ENCODE results near the gene ALOX5. TPM values are rescaled to one million over a fixed set of nuclear protein-coding genes. Genes with fewer than 3 reads are reported as not detected.

ALOX5 gene
- total and polyA plus RNA-seq, 2 experiments from 2014 or later = 3.7 to 5.4 TPM

GRCh38 chr10:45461034-45461433 lies 87.0 kb downstream of the ALOX5 start (continued):
- no peak for TF ChIP-seq ZNF462 (CRISPR knock-in tag; IDR thresholded peaks at IDR 0.05)
- no peak for TF ChIP-seq ETS1 (IDR thresholded peaks at IDR 0.05)
- TF ChIP-seq ZNF331 (CRISPR knock-in tag; IDR thresholded peaks at IDR 0.05; ENCODE audit: low read depth) = no peak
- no peak for TF ChIP-seq NANOG (IDR thresholded peaks at IDR 0.05; ENCODE audit: borderline replicate concordance)

- Mint-ChIP-seq H3K4me3 (no peak overlapping the region), H3K4me1 (peaks cover 6% of the 10 kb centered on the region; the same call in 2 of the 3 replicates), H3K27me3 (ENCODE audit: insufficient read depth, low read depth, poor library complexity) (peaks cover 5% of the 10 kb centered on the region), H3K9me3 (no peaks in the 10 kb centered on the region), H3K27ac (no peak overlapping the region), H3K36me3 (ENCODE audit: low read depth) (peaks cover 2% of the 10 kb centered on the region; the same call in 1 of the 3 replicates)
- H3K4me1 ChIP-seq (ENCODE audit: insufficient read depth) = no peaks in the 10 kb centered on the region
- H3K79me2 ChIP-seq (replicated peaks; ENCODE audit: insufficient read depth) = peaks cover 6% of the 10 kb centered on the region; the same call in 1 of the 2 replicates
- no peaks in the 10 kb centered on the region for H3K9me2 ChIP-seq (ENCODE audit: insufficient read depth)
- H3K4me3 ChIP-seq = no peak overlapping the region
- no peak overlapping the region for H3K4me2 ChIP-seq
- 0 out of 2 replicates have a peak, but pooled peaks cover 4% of the 10 kb centered on the region for H4K20me1 ChIP-seq (replicated peaks; ENCODE audit: insufficient read depth)
- ATAC-seq (no peak), DNase-seq (ENCODE audit: low spot score) (no peak)
- H3F3A ChIP-seq (replicated peaks; ENCODE audit: low read depth) = no peaks in the 10 kb centered on the region
- no peaks in the 10 kb centered on the region for H3K36me3 ChIP-seq (ENCODE audit: insufficient read depth)
- H2AFZ ChIP-seq = no peak overlapping the region
- H3K27me3 ChIP-seq (ENCODE audit: insufficient read depth) = no peaks in the 10 kb centered on the region
- no peak overlapping the region for H3K27ac ChIP-seq (ENCODE audit: low read depth)
- TF ChIP-seq REST (IDR thresholded peaks at IDR 0.05; ENCODE audit: unreplicated experiment) = no peak
- TF ChIP-seq STAT1 (IDR thresholded peaks at IDR 0.05; ENCODE audit: unreplicated experiment) = no peak
- TF ChIP-seq NANOG (IDR thresholded peaks at IDR 0.05; ENCODE audit: borderline replicate concordance) = no peak
- TF ChIP-seq CTCF (conservative IDR thresholded peaks at IDR 0.05; ENCODE audit: low read depth in 2 of 2) = no peak
- no peak for TF ChIP-seq ZNF114 (CRISPR knock-in tag; IDR thresholded peaks at IDR 0.05)
- TF ChIP-seq JUNB (IDR thresholded peaks at IDR 0.05; ENCODE audit: unreplicated experiment) = no peak
- no peak for TF ChIP-seq CREB1 (CRISPR knock-in tag; IDR thresholded peaks at IDR 0.05; ENCODE audit: low read depth)
- no peak for TF ChIP-seq EZH2phosphoT487 (IDR thresholded peaks at IDR 0.05; ENCODE audit: unreplicated experiment)
These were observed 89.5 kb downstream of the ALOX5 start for GRCh38 chr10:45463244-45464116.

Data from GM23338 (cell line).